HCT116 (cell line): ENCODE measurements around the gene CCL17. TPM values are rescaled to one million over a fixed set of nuclear protein-coding genes. Genes with fewer than 3 reads are reported as not detected.

Experiments
- ATAC-seq: fragments of 200-7000 bp; cut with Tn5 transposase; 2 replicates; pipeline ENCODE4 v1.9.1; 2020; ENCODE audit warnings: mild to moderate bottlenecking, moderate library complexity
- BruUV-seq: library from RNA; stranded (reverse); fragments of 400-500 nt; replicated peaks from 2 replicates; lab custom pipeline; 2021; lab: Mats Ljungman, UMichigan
- CTCF ChIA-PET: fragments of 300-600 bp; sonication (Branson Sonifier 250); formaldehyde crosslinking; loops from one replicate; lab custom pipeline; 2021; ENCODE audit warnings: antibody characterized with exemption; lab: Charles Lee
- POLR2A ChIA-PET: fragments of 300-600, 350-600 bp; sonication (Branson Sonifier 250); formaldehyde crosslinking; loops from one replicate; lab custom pipeline; 2021; ENCODE audit warnings: antibody characterized with exemption; lab: Charles Lee
- RAD21 ChIA-PET, 2 experiments: fragments of 300-600 bp; sonication (Branson Sonifier 250); formaldehyde crosslinking; loops; one replicate each; lab custom pipeline; 2023; ENCODE audit warnings: low total read pairs in 2 of 2; ENCODE audit not compliant: uncharacterized antibody in 2 of 2, unreplicated experiment in 2 of 2, low non-redundant PET in 1 of 2; lab: Charles Lee
- DNase-seq: peaks from one replicate; pipeline ENCODE4 v3.0.0-alpha.2; 2010; ENCODE audit warnings: low read depth, low spot score
- H2AFZ ChIP-seq: fragments of 200-600 bp; shearing (Covaris generic), sonication (generic); 2 replicates; pipeline ENCODE4 v1.6.1; 2017; ENCODE audit warnings: low read depth, mixed run types, mixed read lengths, antibody characterized with exemption, low read length; ENCODE audit not compliant: poor library complexity, severe bottlenecking
- H3K27ac ChIP-seq: 2 replicates; pipeline ENCODE4 v1.5.1; 2012; ENCODE audit warnings: low read depth, low read length
- H3K27me3 ChIP-seq: fragments of 200-600 bp; sonication (generic); 2 replicates; pipeline ENCODE4 v1.6.1; 2016; ENCODE audit warnings: mixed run types, low read length, mixed read lengths; ENCODE audit not compliant: insufficient read depth
- H3K36me3 ChIP-seq, 2 experiments: fragments of 200-500 bp in 1 of 2; fragments of 200-600 bp in 1 of 2; sonication (Bioruptor generic) in 1 of 2; sonication (generic) in 1 of 2; 2 replicates each; pipeline versions ENCODE4 v1.5.1 to v1.6.1; 2014 to 2016; ENCODE audit warnings: low read length in 2 of 2, inconsistent platforms in 1 of 2, mixed read lengths in 1 of 2, mixed run types in 1 of 2; ENCODE audit not compliant: insufficient read depth in 2 of 2, control insufficient read depth in 1 of 2
- H3K4me1 ChIP-seq, 2 experiments: fragments of 200-600 bp in 1 of 2; sonication (generic) in 1 of 2; 2 replicates each; pipeline versions ENCODE4 v1.5.1 to v1.6.1; 2012 to 2017; ENCODE audit warnings: low read length in 2 of 2, inconsistent platforms in 1 of 2, mild to moderate bottlenecking in 1 of 2, mixed read lengths in 1 of 2, mixed run types in 1 of 2, moderate library complexity in 1 of 2; ENCODE audit not compliant: insufficient read depth in 2 of 2, control insufficient read depth in 1 of 2
- H3K4me2 ChIP-seq: fragments of 200-600 bp; sonication (generic); 2 replicates; pipeline ENCODE4 v1.6.1; 2017; ENCODE audit warnings: mixed run types, low read length, mixed read lengths
- H3K4me3 ChIP-seq, 2 experiments: fragments of 200-600 bp in 1 of 2; sonication (generic) in 1 of 2; replicated peaks in 1 of 2; 2 replicates each; pipeline ENCODE4 v1.5.1; 2011 to 2016; ENCODE audit warnings: low read length in 2 of 2, control low read depth in 1 of 2, low read depth in 1 of 2, mild to moderate bottlenecking in 1 of 2, mixed read lengths in 1 of 2, mixed run types in 1 of 2
- H3K79me2 ChIP-seq: fragments of 200-600 bp; sonication (generic); 2 replicates; pipeline ENCODE4 v1.6.1; 2017; ENCODE audit warnings: mild to moderate bottlenecking, mixed run types, low read length, moderate library complexity, mixed read lengths; ENCODE audit not compliant: insufficient read depth
- H3K9ac ChIP-seq: fragments of 200-600 bp; sonication (generic); 2 replicates; pipeline ENCODE4 v1.6.1; 2016; ENCODE audit warnings: low read length, mixed read lengths
- H3K9me2 ChIP-seq: fragments of 200-600 bp; sonication (generic), shearing (Covaris generic); 2 replicates; pipeline ENCODE4 v1.6.1; 2017; ENCODE audit warnings: mixed run types, mild to moderate bottlenecking, moderate library complexity; ENCODE audit not compliant: insufficient read depth
- H3K9me3 ChIP-seq, 2 experiments: fragments of 200-500 bp in 1 of 2; fragments of 200-600 bp in 1 of 2; sonication (Bioruptor generic) in 1 of 2; sonication (generic) in 1 of 2; 2 replicates each; pipeline ENCODE4 v1.6.1; 2014 to 2017; ENCODE audit warnings: low read length in 2 of 2, mixed read lengths in 2 of 2, inconsistent platforms in 1 of 2, low read depth in 1 of 2, mild to moderate bottlenecking in 1 of 2, mixed run types in 1 of 2, moderate library complexity in 1 of 2; ENCODE audit not compliant: control insufficient read depth in 1 of 2, insufficient read depth in 1 of 2
- H4K20me1 ChIP-seq: fragments of 200-600 bp; sonication (generic), shearing (Covaris generic); 2 replicates; pipeline ENCODE4 v1.6.1; 2017; ENCODE audit warnings: mixed run types, mild to moderate bottlenecking, moderate library complexity; ENCODE audit not compliant: insufficient read depth
- CBX3 ChIP-seq: IDR thresholded peaks from 2 replicates; pipeline ENCODE4 v1.6.1; 2012; ENCODE audit warnings: low read depth
- EGR1 ChIP-seq: IDR thresholded peaks from 2 replicates; pipeline ENCODE4 v1.6.1; 2012; ENCODE audit warnings: low read depth
- EZH2phosphoT487 ChIP-seq: fragments of 200-600 bp; IDR thresholded peaks from 2 replicates; pipeline ENCODE4 v1.6.1; 2018; ENCODE audit warnings: antibody characterized with exemption, borderline replicate concordance
- FOSL1 ChIP-seq: IDR thresholded peaks from 2 replicates; pipeline ENCODE4 v1.6.1; 2012; ENCODE audit warnings: low read depth
- JUND ChIP-seq: IDR thresholded peaks from 2 replicates; pipeline ENCODE4 v1.6.1; 2012
- POLR2A ChIP-seq: IDR thresholded peaks from 2 replicates; pipeline ENCODE4 v1.7.0; 2011; ENCODE audit warnings: borderline replicate concordance; ENCODE audit not compliant: insufficient read depth, insufficient read length; ENCODE audit errors: extremely low read depth
- POLR2AphosphoS5 ChIP-seq: IDR thresholded peaks from 2 replicates; pipeline ENCODE4 v1.6.1; 2011; ENCODE audit warnings: mild to moderate bottlenecking, low read depth, low read length, moderate library complexity
- RAD21 ChIP-seq: IDR thresholded peaks from 2 replicates; pipeline ENCODE4 v1.6.1; 2012; ENCODE audit warnings: low read depth, mild to moderate bottlenecking
- SIN3A ChIP-seq: IDR thresholded peaks from 2 replicates; pipeline ENCODE4 v1.6.1; 2012; ENCODE audit warnings: low read depth
- SRF ChIP-seq: IDR thresholded peaks from 2 replicates; pipeline ENCODE4 v1.6.1; 2012; ENCODE audit warnings: low read depth
- TCF7L2 ChIP-seq: IDR thresholded peaks from 2 replicates; pipeline ENCODE4 v1.7.0; 2011; ENCODE audit warnings: borderline replicate concordance, inconsistent platforms; ENCODE audit not compliant: insufficient read depth, insufficient read length; ENCODE audit errors: extremely low read depth
- YY1 ChIP-seq: IDR thresholded peaks from 2 replicates; pipeline ENCODE4 v1.6.1; 2011; ENCODE audit warnings: low read length, low read depth, moderate library complexity, mild to moderate bottlenecking; ENCODE audit not compliant: insufficient replicate concordance; ENCODE audit errors: extremely low read depth
- ZFX ChIP-seq: fragments of 450-650 bp; IDR thresholded peaks from 2 replicates; pipeline ENCODE4 v1.6.1; 2017
- ZNF274 ChIP-seq: fragments of 200-500 bp; sonication (Bioruptor generic); IDR thresholded peaks from 2 replicates; pipeline ENCODE4 v1.6.1; 2014; ENCODE audit warnings: mild to moderate bottlenecking, low read depth, low read length, inconsistent platforms
- intact Hi-C: fragments of 100-400 bp; cut with micrococcal nuclease; formaldehyde crosslinking; loops from 2 replicates; pipeline ENCODE4 v1.10.0; 2022
- total RNA-seq: library from RNA; stranded (reverse); gene quantifications from one replicate; pipeline ENCODE4 v1.2.1, GENCODE V29; 2021; ENCODE audit not compliant: unreplicated experiment
- TF ChIP-seq, protein P1 (sequence below): IDR thresholded peaks from 2 replicates; pipeline ENCODE4 v1.6.1; 2011; ENCODE audit warnings: mild to moderate bottlenecking, low read length, moderate library complexity; ENCODE audit not compliant: insufficient replicate concordance; ENCODE audit errors: extremely low read depth
- TF ChIP-seq, protein P2 (sequence below): IDR thresholded peaks from 2 replicates; pipeline ENCODE4 v1.6.1; 2012
- TF ChIP-seq, protein P3 (sequence below): IDR thresholded peaks from 2 replicates; pipeline ENCODE4 v1.6.1; 2012; ENCODE audit warnings: low read depth

CCL17 gene
- total RNA-seq, 1 experiment from 2014 or later: not detected

DNA sequence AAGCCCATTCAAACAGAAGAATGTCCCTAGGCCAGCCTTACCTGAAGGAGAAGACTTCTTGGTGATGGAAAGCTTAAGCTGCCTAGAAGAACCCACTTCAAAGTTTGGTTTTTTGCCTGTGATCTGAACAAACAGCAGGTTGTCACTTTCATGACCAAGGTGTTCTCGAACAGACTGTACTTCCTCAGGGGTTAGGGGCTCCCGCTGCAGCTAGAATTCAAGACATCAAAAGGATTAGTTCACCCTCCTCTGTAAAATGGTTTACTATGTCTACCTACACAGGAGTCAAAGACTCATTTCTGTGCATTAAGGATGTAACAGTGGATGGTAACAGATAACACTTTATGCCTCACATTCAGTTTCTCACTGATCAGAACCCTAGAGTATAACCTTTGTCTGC lies 29.4 kb downstream of the CCL17 start:
- Histone ChIP-seq H3K27me3 (no peaks in the 10 kb centered on the region), H3K4me3 (no peak overlapping the region), H3K79me2 (no peaks in the 10 kb centered on the region), H3K9ac (no peak overlapping the region), H3K36me3 (peaks cover 72 to 73% of the 10 kb centered on the region in 2 experiments), H3K27ac (no peak overlapping the region), H3K4me2 (no peak overlapping the region), H3K9me2 (no peaks in the 10 kb centered on the region), H3K9me3 (no peaks in the 10 kb centered on the region), H2AFZ (no peak overlapping the region), H4K20me1 (no peaks in the 10 kb centered on the region), H3K4me1 (no peaks in the 10 kb centered on the region)
- POLR2A ChIA-PET: no interaction called here
- RAD21 ChIA-PET: no interaction called here
- TF ChIP-seq, protein P1, sequence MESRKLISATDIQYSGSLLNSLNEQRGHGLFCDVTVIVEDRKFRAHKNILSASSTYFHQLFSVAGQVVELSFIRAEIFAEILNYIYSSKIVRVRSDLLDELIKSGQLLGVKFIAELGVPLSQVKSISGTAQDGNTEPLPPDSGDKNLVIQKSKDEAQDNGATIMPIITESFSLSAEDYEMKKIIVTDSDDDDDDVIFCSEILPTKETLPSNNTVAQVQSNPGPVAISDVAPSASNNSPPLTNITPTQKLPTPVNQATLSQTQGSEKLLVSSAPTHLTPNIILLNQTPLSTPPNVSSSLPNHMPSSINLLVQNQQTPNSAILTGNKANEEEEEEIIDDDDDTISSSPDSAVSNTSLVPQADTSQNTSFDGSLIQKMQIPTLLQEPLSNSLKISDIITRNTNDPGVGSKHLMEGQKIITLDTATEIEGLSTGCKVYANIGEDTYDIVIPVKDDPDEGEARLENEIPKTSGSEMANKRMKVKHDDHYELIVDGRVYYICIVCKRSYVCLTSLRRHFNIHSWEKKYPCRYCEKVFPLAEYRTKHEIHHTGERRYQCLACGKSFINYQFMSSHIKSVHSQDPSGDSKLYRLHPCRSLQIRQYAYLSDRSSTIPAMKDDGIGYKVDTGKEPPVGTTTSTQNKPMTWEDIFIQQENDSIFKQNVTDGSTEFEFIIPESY: no peak
- TF ChIP-seq SIN3A (no peak), ZNF274 (no peak), YY1 (no peak), SRF (no peak), EGR1 (no peak), EZH2phosphoT487 (no peak), CBX3 (no peak), RAD21 (no peak), JUND (no peak), POLR2AphosphoS5 (no peak), TCF7L2 (no peak), POLR2A (no peak), FOSL1 (no peak), ZFX (no peak)
- TF ChIP-seq, protein P2, sequence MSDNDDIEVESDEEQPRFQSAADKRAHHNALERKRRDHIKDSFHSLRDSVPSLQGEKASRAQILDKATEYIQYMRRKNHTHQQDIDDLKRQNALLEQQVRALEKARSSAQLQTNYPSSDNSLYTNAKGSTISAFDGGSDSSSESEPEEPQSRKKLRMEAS: no peak
- TF ChIP-seq, protein P3, sequence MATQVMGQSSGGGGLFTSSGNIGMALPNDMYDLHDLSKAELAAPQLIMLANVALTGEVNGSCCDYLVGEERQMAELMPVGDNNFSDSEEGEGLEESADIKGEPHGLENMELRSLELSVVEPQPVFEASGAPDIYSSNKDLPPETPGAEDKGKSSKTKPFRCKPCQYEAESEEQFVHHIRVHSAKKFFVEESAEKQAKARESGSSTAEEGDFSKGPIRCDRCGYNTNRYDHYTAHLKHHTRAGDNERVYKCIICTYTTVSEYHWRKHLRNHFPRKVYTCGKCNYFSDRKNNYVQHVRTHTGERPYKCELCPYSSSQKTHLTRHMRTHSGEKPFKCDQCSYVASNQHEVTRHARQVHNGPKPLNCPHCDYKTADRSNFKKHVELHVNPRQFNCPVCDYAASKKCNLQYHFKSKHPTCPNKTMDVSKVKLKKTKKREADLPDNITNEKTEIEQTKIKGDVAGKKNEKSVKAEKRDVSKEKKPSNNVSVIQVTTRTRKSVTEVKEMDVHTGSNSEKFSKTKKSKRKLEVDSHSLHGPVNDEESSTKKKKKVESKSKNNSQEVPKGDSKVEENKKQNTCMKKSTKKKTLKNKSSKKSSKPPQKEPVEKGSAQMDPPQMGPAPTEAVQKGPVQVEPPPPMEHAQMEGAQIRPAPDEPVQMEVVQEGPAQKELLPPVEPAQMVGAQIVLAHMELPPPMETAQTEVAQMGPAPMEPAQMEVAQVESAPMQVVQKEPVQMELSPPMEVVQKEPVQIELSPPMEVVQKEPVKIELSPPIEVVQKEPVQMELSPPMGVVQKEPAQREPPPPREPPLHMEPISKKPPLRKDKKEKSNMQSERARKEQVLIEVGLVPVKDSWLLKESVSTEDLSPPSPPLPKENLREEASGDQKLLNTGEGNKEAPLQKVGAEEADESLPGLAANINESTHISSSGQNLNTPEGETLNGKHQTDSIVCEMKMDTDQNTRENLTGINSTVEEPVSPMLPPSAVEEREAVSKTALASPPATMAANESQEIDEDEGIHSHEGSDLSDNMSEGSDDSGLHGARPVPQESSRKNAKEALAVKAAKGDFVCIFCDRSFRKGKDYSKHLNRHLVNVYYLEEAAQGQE: no peak
- intact Hi-C loops: no loop called here
- DNase-seq: no peak
- BruUV-seq: no TSS peak
- CTCF ChIA-PET: no interaction called here
- no peak for ATAC-seq
